ENCODE results near the gene RGL3. TPM values are rescaled to one million over a fixed set of nuclear protein-coding genes. Genes with fewer than 3 reads are reported as not detected.
"Not testable (repeated sequence)": the region's sequence is repeated elsewhere in the genome, so short reads cannot be mapped to it uniquely, and the experiment has no call there.

The RGL3 gene
- total RNA-seq, 2 experiments from 2014 or later = not detected

DNA sequence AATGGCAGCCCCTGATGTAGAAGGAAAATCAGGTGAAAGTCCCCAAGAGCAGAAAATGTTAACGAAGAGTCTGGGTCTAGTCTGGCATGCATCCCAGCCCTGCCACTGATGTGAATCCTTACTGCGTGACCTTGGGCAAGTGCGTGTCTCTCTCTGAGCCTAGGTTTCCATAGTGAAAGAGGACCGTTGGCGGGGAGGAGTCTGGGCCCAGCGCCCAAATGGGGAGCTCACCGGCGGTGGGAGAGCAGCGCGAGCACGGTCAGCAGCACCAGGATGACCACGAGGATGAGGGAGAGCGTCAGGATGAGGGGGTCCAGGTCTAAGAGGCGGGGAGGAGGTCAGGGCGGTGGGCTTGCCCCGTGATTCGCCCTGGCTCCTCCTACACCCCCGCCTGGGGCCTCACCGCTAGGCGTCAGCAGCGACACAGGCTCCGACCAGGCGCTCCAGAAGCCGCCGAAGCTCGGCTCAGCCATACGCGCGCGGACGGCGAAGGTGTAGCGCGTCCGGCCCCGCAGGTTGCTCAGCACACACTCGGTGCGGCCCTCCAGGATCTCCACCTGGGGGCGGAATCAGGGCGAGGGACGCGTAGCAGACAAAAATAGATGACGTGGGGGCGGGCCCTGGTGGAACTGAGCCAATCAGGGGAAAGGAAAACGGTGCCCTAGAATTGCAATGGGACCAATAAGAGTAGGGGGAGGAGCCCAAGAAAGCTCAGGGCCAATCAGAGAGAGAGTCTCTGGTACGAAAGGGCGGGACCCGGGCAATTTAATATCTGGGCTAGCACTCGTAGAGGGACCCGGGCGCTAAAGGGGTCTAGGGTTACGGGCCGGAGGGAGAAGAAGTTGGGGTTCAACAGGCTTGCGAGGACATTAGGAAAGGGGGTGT is 38.2 kb downstream of the RGL3 start:
- ATAC-seq (ENCODE audit: poor library complexity) (peak; percentile 86), DNase-seq (peak; percentile 95 to 99 (median 97))
- peaks cover 9% of the 10 kb centered on the region for H3K36me3 Mint-ChIP-seq (ENCODE audit: low read depth)
- H3K27me3 Mint-ChIP-seq = peaks cover 25% of the 10 kb centered on the region
- Histone ChIP-seq H3K4me3 (ENCODE audit: low read length) (peak overlapping the region; percentile 69), H3K27ac (ENCODE audit: low read depth in 1 of 2, low read length in 2 of 2) (peak overlapping the region; percentile 88 to 92), H3K36me3 (ENCODE audit: insufficient read depth, low read length) (peaks cover 14% of the 10 kb centered on the region), H3K9me3 (ENCODE audit: control insufficient read depth in 1 of 2, insufficient read depth in 1 of 2, low read length in 2 of 2) (peaks cover 0 to 8% of the 10 kb centered on the region in 2 experiments), H3K4me1 (ENCODE audit: insufficient read depth, low read length) (peaks cover 70% of the 10 kb centered on the region), H3K27me3 (ENCODE audit: control insufficient read depth in 1 of 2, insufficient read depth in 2 of 2, low read length in 2 of 2) (peaks cover 21% of the 10 kb centered on the region in 2 experiments)
- peaks cover 41% of the 10 kb centered on the region for H3K4me1 Mint-ChIP-seq (ENCODE audit: low read depth)
- intact Hi-C loops (cut with DNase I, micrococcal nuclease) = loop anchor here (1.0 to 5.0 kb wide), 8 partner anchors 34 to 206 kb away; partner anchors contain the start of genes ODAD3 (in 2 of the 2), PRKCSH (in 2 of the 2), CCDC159 (in 1 of the 2) and TMEM205 (in 1 of the 2)
- ChIA-PET CTCF (interaction anchor here (0.6 to 4.7 kb wide), 27 partner anchors 10 to 178 kb away, joined by 3 to 38 read pairs (median 5); partner anchors contain the start of genes CCDC159, ECSIT, ELAVL3 and ELOF1), POLR2A (interaction anchor here (0.6 to 2.1 kb wide), 17 partner anchors 10 to 1411 kb away, joined by 3 to 29 read pairs (median 4); partner anchors contain the start of genes CCDC159, DHPS, ECSIT and ELOF1)
- peak overlapping the region; percentile 92 for H3K27ac Mint-ChIP-seq
- peak; percentile 78 for TF ChIP-seq CTCF (IDR thresholded peaks at IDR 0.05)
- no peaks in the 10 kb centered on the region for H3K9me3 Mint-ChIP-seq
- peak overlapping the region; percentile 93 for H3K4me3 Mint-ChIP-seq

DNA sequence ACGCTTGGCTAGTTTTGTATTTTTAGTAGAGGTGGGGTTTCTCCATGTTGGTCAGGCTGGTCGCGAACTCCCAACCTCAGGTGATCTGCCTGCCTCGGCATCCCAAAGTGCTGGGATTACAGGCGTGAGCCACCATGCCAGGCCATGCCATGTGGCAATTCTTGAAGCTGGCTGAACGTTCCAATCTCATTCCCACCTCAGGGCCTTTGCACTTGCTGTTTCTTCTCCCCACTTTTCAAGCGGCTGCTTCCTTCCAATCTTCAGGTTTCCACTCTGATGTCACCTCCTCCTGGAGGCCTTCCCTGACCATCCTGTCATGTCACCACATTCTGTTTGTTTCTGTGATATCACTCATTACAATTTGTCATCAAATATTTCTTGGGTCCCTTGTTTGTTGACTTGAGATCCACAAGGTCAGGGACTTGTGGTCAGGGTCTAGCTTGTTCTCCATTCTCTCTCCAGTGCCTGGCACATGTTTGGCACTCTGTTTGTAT is 39.2 kb downstream of the RGL3 start:
- Histone ChIP-seq H3K4me1 (ENCODE audit: insufficient read depth, low read length) (peaks cover 80% of the 10 kb centered on the region), H3K36me3 (ENCODE audit: insufficient read depth, low read length) (peaks cover 14% of the 10 kb centered on the region), H3K9me3 (ENCODE audit: control insufficient read depth in 1 of 2, insufficient read depth in 1 of 2, low read length in 2 of 2) (peaks cover 0 to 8% of the 10 kb centered on the region in 2 experiments), H3K27ac (ENCODE audit: low read depth in 1 of 2, low read length in 2 of 2) (peak overlapping the region; percentile 88 to 92), H3K4me3 (ENCODE audit: low read length) (peak overlapping the region; percentile 69), H3K27me3 (ENCODE audit: control insufficient read depth in 1 of 2, insufficient read depth in 2 of 2, low read length in 2 of 2) (peaks cover 21% of the 10 kb centered on the region in 2 experiments)
- H3K9me3 Mint-ChIP-seq = no peaks in the 10 kb centered on the region
- DNase-seq (no peak), ATAC-seq (ENCODE audit: poor library complexity) (no peak)
- peaks cover 9% of the 10 kb centered on the region for H3K36me3 Mint-ChIP-seq (ENCODE audit: low read depth)
- intact Hi-C loops (cut with DNase I, micrococcal nuclease) = loop anchor here (2.0 to 10.0 kb wide), 9 partner anchors 33 to 508 kb away; partner anchors contain the start of genes ZNF653 (in 2 of the 2), CARM1 (in 1 of the 2), CCDC159 (in 1 of the 2) and ODAD3 (in 1 of the 2)
- H3K27ac Mint-ChIP-seq = peak overlapping the region; percentile 92
- peaks cover 25% of the 10 kb centered on the region for H3K27me3 Mint-ChIP-seq
- peak overlapping the region; percentile 93 for H3K4me3 Mint-ChIP-seq
- POLR2A ChIA-PET = interaction anchor here (2.1 kb wide), 1 partner anchor 11 kb away, joined by 7 read pairs; no protein-coding TSS in a partner anchor
- TF ChIP-seq CTCF (IDR thresholded peaks at IDR 0.05) = no peak
- H3K4me1 Mint-ChIP-seq (ENCODE audit: low read depth) = peaks cover 47% of the 10 kb centered on the region
- CTCF ChIA-PET = interaction anchor here (1.0 to 4.7 kb wide), 8 partner anchors 11 to 103 kb away, joined by 3 to 38 read pairs (median 18); partner anchors contain the start of genes CCDC159, ELAVL3, ODAD3 and PRKCSH

- ATAC-seq (ENCODE audit: poor library complexity); H3K27ac Mint-ChIP-seq; H3K4me3 Mint-ChIP-seq; H3K9me3 ChIP-seq (ENCODE audit: control insufficient read depth in 1 of 2, insufficient read depth in 1 of 2, low read length in 2 of 2); DNase-seq; H3K36me3 Mint-ChIP-seq (ENCODE audit: low read depth); H3K27ac ChIP-seq (ENCODE audit: low read depth in 1 of 2, low read length in 2 of 2); H3K4me3 ChIP-seq (ENCODE audit: low read length); H3K9me3 Mint-ChIP-seq: not testable (repeated sequence)
- intact Hi-C loops (cut with DNase I, micrococcal nuclease) = loop anchor here (5.0 to 10.0 kb wide), 3 partner anchors 125 to 507 kb away; partner anchors contain the start of genes CARM1 (in 1 of the 2), TIMM29 (in 1 of the 2), YIPF2 (in 1 of the 2) and ZNF653 (in 1 of the 2)
- peaks cover 20 to 21% of the 10 kb centered on the region in 2 experiments for H3K27me3 ChIP-seq (ENCODE audit: control insufficient read depth in 1 of 2, insufficient read depth in 2 of 2, low read length in 2 of 2)
- H3K36me3 ChIP-seq (ENCODE audit: insufficient read depth, low read length) = peaks cover 14% of the 10 kb centered on the region
- POLR2A ChIA-PET = interaction anchor here (2.1 kb wide), 1 partner anchor 12 kb away, joined by 7 read pairs; no protein-coding TSS in a partner anchor
- peaks cover 47% of the 10 kb centered on the region for H3K4me1 Mint-ChIP-seq (ENCODE audit: low read depth)
- CTCF ChIA-PET = interaction anchor here (2.6 kb wide), 1 partner anchor 57 kb away, joined by 38 read pairs; the partner anchor contains the start of genes ODAD3 and PRKCSH
- H3K27me3 Mint-ChIP-seq = peaks cover 20% of the 10 kb centered on the region
- H3K4me1 ChIP-seq (ENCODE audit: insufficient read depth, low read length) = peaks cover 80% of the 10 kb centered on the region
Measured at GRCh38 chr19:11379269-11379845, 39.8 kb downstream of the RGL3 start.
